ENCODE data around the gene LRBA. TPM values are rescaled to one million over a fixed set of nuclear protein-coding genes. Genes with fewer than 3 reads are reported as not detected.

Gene LRBA
- total and polyA plus RNA-seq, 2 of the 4 experiments (the other 2 are of a cell fraction), result 10.2 to 51.6 TPM

DNA sequence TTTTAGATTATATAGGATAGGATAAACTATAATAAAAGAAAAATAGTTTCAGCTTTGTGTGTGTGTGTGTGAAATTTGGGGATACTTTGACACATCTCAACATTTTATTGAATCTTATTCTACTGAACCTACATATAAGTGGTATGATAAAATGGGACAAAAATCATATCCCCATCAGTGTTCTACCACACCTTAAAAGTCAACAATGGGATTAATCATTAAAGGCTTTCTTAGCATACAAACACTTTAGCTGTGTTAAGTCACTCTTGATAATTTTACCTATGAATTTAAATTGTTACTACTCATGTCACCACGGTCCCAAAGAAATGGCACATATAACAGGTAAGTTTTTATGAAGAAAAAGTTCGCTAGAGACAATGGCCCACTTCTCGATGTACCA lies 37.7 kb upstream of the LRBA start:
- DNase-seq, result no peak
- no peaks in the 10 kb centered on the region for H4K20me1 ChIP-seq (ENCODE audit: insufficient read depth, low read length)
- H3K79me1 ChIP-seq (ENCODE audit: low read depth in 1 of 2, low read length in 2 of 2), result no peaks in the 10 kb centered on the region
- no peak overlapping the region for H2BK20ac ChIP-seq (ENCODE audit: low read depth, low read length)
- no peaks in the 10 kb centered on the region for H3K36me3 ChIP-seq (ENCODE audit: control insufficient read depth, insufficient read depth, low read length)
- H2BK15ac ChIP-seq (ENCODE audit: low read depth, low read length), result no peak overlapping the region
- no peak overlapping the region for H4K8ac ChIP-seq (ENCODE audit: low read depth in 2 of 2, low read length in 2 of 2)
- CTCF ChIA-PET, result no interaction called here
- no peak overlapping the region for H2BK5ac ChIP-seq (ENCODE audit: low read depth, low read length, poor library complexity, severe bottlenecking)
- no TSS peak for BruUV-seq (replicated peaks)
- no peak for TF ChIP-seq MAFK (IDR thresholded peaks at IDR 0.05; ENCODE audit: low read depth, low read length)
- TF ChIP-seq, protein P1, sequence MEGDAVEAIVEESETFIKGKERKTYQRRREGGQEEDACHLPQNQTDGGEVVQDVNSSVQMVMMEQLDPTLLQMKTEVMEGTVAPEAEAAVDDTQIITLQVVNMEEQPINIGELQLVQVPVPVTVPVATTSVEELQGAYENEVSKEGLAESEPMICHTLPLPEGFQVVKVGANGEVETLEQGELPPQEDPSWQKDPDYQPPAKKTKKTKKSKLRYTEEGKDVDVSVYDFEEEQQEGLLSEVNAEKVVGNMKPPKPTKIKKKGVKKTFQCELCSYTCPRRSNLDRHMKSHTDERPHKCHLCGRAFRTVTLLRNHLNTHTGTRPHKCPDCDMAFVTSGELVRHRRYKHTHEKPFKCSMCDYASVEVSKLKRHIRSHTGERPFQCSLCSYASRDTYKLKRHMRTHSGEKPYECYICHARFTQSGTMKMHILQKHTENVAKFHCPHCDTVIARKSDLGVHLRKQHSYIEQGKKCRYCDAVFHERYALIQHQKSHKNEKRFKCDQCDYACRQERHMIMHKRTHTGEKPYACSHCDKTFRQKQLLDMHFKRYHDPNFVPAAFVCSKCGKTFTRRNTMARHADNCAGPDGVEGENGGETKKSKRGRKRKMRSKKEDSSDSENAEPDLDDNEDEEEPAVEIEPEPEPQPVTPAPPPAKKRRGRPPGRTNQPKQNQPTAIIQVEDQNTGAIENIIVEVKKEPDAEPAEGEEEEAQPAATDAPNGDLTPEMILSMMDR (conservative IDR thresholded peaks at IDR 0.05; ENCODE audit: low read depth, low read length), result no peak
- TF ChIP-seq NFE2L2 (IDR thresholded peaks at IDR 0.05; ENCODE audit: low read depth, low read length), result no peak
- no peak for TF ChIP-seq RAD21 (IDR thresholded peaks at IDR 0.05; ENCODE audit: low read length)
- TF ChIP-seq, protein P2, sequence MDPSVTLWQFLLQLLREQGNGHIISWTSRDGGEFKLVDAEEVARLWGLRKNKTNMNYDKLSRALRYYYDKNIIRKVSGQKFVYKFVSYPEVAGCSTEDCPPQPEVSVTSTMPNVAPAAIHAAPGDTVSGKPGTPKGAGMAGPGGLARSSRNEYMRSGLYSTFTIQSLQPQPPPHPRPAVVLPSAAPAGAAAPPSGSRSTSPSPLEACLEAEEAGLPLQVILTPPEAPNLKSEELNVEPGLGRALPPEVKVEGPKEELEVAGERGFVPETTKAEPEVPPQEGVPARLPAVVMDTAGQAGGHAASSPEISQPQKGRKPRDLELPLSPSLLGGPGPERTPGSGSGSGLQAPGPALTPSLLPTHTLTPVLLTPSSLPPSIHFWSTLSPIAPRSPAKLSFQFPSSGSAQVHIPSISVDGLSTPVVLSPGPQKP (IDR thresholded peaks at IDR 0.05; ENCODE audit: borderline replicate concordance, low read depth, low read length), result no peak
- TF ChIP-seq MXI1 (IDR thresholded peaks at IDR 0.05; ENCODE audit: borderline replicate concordance, low read depth, low read length), result no peak
- TF ChIP-seq USF2 (IDR thresholded peaks at IDR 0.05; ENCODE audit: low read depth, low read length), result no peak
- no peak for TF ChIP-seq POLR2A (IDR thresholded peaks at IDR 0.05; ENCODE audit: low read depth, low read length)
- no peak for TF ChIP-seq FOS (IDR thresholded peaks at IDR 0.05; ENCODE audit: low read depth, low read length)
- no peak for TF ChIP-seq RCOR1 (IDR thresholded peaks at IDR 0.05; ENCODE audit: insufficient replicate concordance, low read length)
- no peak for TF ChIP-seq CHD1 (IDR thresholded peaks at IDR 0.05; ENCODE audit: low read depth, low read length)
- no peak for TF ChIP-seq SMC3 (IDR thresholded peaks at IDR 0.05; ENCODE audit: low read depth, low read length)
- TF ChIP-seq CEBPB (IDR thresholded peaks at IDR 0.05; ENCODE audit: low read depth, low read length), result no peak
- TF ChIP-seq BHLHE40 (IDR thresholded peaks at IDR 0.05; ENCODE audit: low read depth, low read length), result no peak
- TF ChIP-seq RFX5 (IDR thresholded peaks at IDR 0.05; ENCODE audit: low read depth, low read length), result no peak
- no peak for TF ChIP-seq MAZ (IDR thresholded peaks at IDR 0.05; ENCODE audit: borderline replicate concordance, low read depth, low read length)
- in situ Hi-C loops (cut with MboI; ENCODE audit: low sequenced_read_pairs) (no loop called here), intact Hi-C loops (cut with micrococcal nuclease) (no loop called here), dilution Hi-C loops (cut with HindIII; ENCODE audit: low sequenced_read_pairs, unreplicated experiment) (no loop called here)
- no peak overlapping the region for H3K23ac ChIP-seq (ENCODE audit: low read depth, low read length)
- no peak overlapping the region for H4K91ac ChIP-seq (ENCODE audit: insufficient read depth, low read depth, low read length)
- no peak overlapping the region for H4K5ac ChIP-seq (ENCODE audit: low read depth, low read length)
- H3K4me1 ChIP-seq (ENCODE audit: control insufficient read depth, insufficient read depth, low read length), result 0 out of 2 replicates have a peak, but pooled peaks cover 2% of the 10 kb centered on the region
- no peak overlapping the region for H2AK5ac ChIP-seq (ENCODE audit: low read depth, low read length)
- H3K27ac ChIP-seq (ENCODE audit: insufficient read depth, low read length), result no peak overlapping the region
- no peak overlapping the region for H2AK9ac ChIP-seq (replicated peaks; ENCODE audit: low read depth, low read length, poor library complexity)
- H3K27me3 ChIP-seq (ENCODE audit: control insufficient read depth, insufficient read depth, low read length), result no peaks in the 10 kb centered on the region
- no peak overlapping the region for H3K4me2 ChIP-seq (ENCODE audit: low read depth, low read length)
- no peak overlapping the region for H2AFZ ChIP-seq (replicated peaks; ENCODE audit: low read length, poor library complexity)
- POLR2A ChIA-PET (ENCODE audit: unreplicated experiment), result no interaction called here
- no peaks in the 10 kb centered on the region for H3K9me3 ChIP-seq (ENCODE audit: control insufficient read depth, insufficient read depth, low read length)
- no peak overlapping the region for H3K14ac ChIP-seq (replicated peaks; ENCODE audit: low read depth, low read length)
- H3K4me3 ChIP-seq (ENCODE audit: insufficient read depth, low read depth, low read length), result no peak overlapping the region
- H3K9ac ChIP-seq (ENCODE audit: low read depth, low read length), result no peak overlapping the region
- H3K56ac ChIP-seq (ENCODE audit: extremely low read depth, insufficient read depth, low read length), result no peak overlapping the region
- no peak for ATAC-seq (ENCODE audit: low read depth)
- no CpG with 5 or more reads among the region's 3 CpGs for whole genome bisulfite sequencing, 2 experiments (ENCODE audit: extremely low coverage in 2 of 2, insufficient read length in 1 of 2)
- H2BK120ac ChIP-seq (ENCODE audit: low read depth, low read length), result no peak overlapping the region
- H3K18ac ChIP-seq (ENCODE audit: low read depth, low read length), result no peak overlapping the region
- no peaks in the 10 kb centered on the region for H3K9me1 ChIP-seq (ENCODE audit: insufficient read depth, low read length)
- no peak overlapping the region for H3K4ac ChIP-seq (ENCODE audit: low read depth, low read length)
